ENCODE results near the gene ADAMTS7. TPM values are rescaled to one million over a fixed set of nuclear protein-coding genes. Genes with fewer than 3 reads are reported as not detected.

Gene ADAMTS7
- total and polyA plus RNA-seq, 2 of the 8 experiments (the other 6 are each of a cell fraction or from before 2014, with no cell fraction given) = 27.9 to 45.2 TPM

GRCh38 chr15:78767331-78767951 lies 43.8 kb downstream of the ADAMTS7 start:
- H2BK5ac ChIP-seq (ENCODE audit: low read depth, low read length) = no peak overlapping the region
- H2BK15ac ChIP-seq (ENCODE audit: low read length) = no peak overlapping the region
- no peak overlapping the region for H3K9ac ChIP-seq (replicated peaks in 1 of 4; ENCODE audit: extremely low read depth in 1 of 4, low read depth in 3 of 4, low read length in 3 of 4)
- ChIA-PET CTCF (ENCODE audit: partially characterized antibody) (interaction anchor here (1.0 to 2.1 kb wide), 3 partner anchors 16 to 146 kb away, joined by 3 to 6 read pairs (median 3); partner anchors contain the start of gene CHRNA3), POLR2A (ENCODE audit: partially characterized antibody) (interaction anchor here (1.0 kb wide), 1 partner anchor 259 kb away, joined by 3 read pairs; no protein-coding TSS in a partner anchor)
- no peak overlapping the region for H2AK5ac ChIP-seq (ENCODE audit: low read depth, low read length)
- H3K79me1 ChIP-seq (ENCODE audit: low read depth, low read length) = no peaks in the 10 kb centered on the region
- no peaks in the 10 kb centered on the region for H3K27me3 ChIP-seq (replicated peaks in 1 of 4; ENCODE audit: control insufficient read depth in 3 of 4, extremely low read depth in 1 of 4, insufficient read depth in 3 of 4, low read length in 3 of 4)
- no peak overlapping the region for H4K8ac ChIP-seq (ENCODE audit: extremely low read depth, insufficient read depth, low read length)
- DNase-seq (ENCODE audit: low read depth in 1 of 2, low spot score in 2 of 2) = no peak
- H4K91ac ChIP-seq (replicated peaks; ENCODE audit: insufficient read length, low read length) = no peak overlapping the region
- no peak overlapping the region for H3K56ac ChIP-seq (replicated peaks; ENCODE audit: insufficient read length, low read depth, low read length)
- no peak overlapping the region for H3K27ac ChIP-seq (ENCODE audit: low read depth, low read length)
- H3K79me2 ChIP-seq (ENCODE audit: control insufficient read depth in 1 of 2, insufficient read depth in 2 of 2, low read length in 2 of 2) = no peaks in the 10 kb centered on the region
- H3K4me1 ChIP-seq (replicated peaks in 1 of 4; ENCODE audit: control insufficient read depth in 3 of 4, insufficient read depth in 4 of 4, low read length in 3 of 4) = peaks cover 0 to 14% (median 4%) of the 10 kb centered on the region in 4 experiments; a peak in 6 of 7 replicates
- no peak overlapping the region for H3K4me2 ChIP-seq (ENCODE audit: insufficient read depth in 1 of 2, low read depth in 2 of 2, low read length in 2 of 2)
- peaks cover 0 to 4% (median 0%) of the 10 kb centered on the region in 4 experiments; a peak in 1 of 8 replicates for H3K36me3 ChIP-seq (ENCODE audit: control insufficient read depth in 2 of 4, insufficient read depth in 4 of 4, low read length in 3 of 4)
- no peak overlapping the region for H3K4me3 ChIP-seq (ENCODE audit: extremely low read depth in 1 of 4, insufficient read depth in 2 of 4, low read depth in 3 of 4, low read length in 4 of 4)
- no peak overlapping the region for H3K23ac ChIP-seq (ENCODE audit: insufficient read length)
- no peak overlapping the region for H3K4ac ChIP-seq (replicated peaks; ENCODE audit: insufficient read length, low read depth, low read length)
- peak overlapping the region; percentile 51; the same call in 1 of the 2 replicates for H3K18ac ChIP-seq (ENCODE audit: extremely low read depth, low read length)
- no peak overlapping the region for H2AFZ ChIP-seq (ENCODE audit: low read length)
- H3K14ac ChIP-seq (ENCODE audit: insufficient read length) = no peak overlapping the region
- no peak for FAIRE-seq
- H2BK120ac ChIP-seq (replicated peaks; ENCODE audit: low read depth, low read length) = no peak overlapping the region
- no peaks in the 10 kb centered on the region for H3K23me2 ChIP-seq (ENCODE audit: low read depth, low read length)
- WGBS, 2 experiments (ENCODE audit: extremely low coverage in 1 of 2, insufficient coverage in 1 of 2, insufficient read length in 1 of 2, insufficient replicate concordance in 2 of 2, low coverage in 1 of 2, low lambda C conversion rate in 2 of 2, missing lambda C conversion rate in 1 of 2) = 93% methylated on average over 7 of the region's 16 CpGs; no CpG with 5 or more reads in 1 of the 2 experiments
- no peak overlapping the region for H4K5ac ChIP-seq (ENCODE audit: insufficient read length, low read depth, low read length)
- H4K20me1 ChIP-seq (replicated peaks in 1 of 2; ENCODE audit: control insufficient read depth in 1 of 2, insufficient read depth in 2 of 2, low read length in 2 of 2) = peaks cover 0 to 2% of the 10 kb centered on the region in 2 experiments
- H2BK20ac ChIP-seq (ENCODE audit: low read length) = no peak overlapping the region
- H3K9me3 ChIP-seq (ENCODE audit: insufficient read depth in 2 of 2, low read depth in 1 of 2, low read length in 1 of 2) = no peaks in the 10 kb centered on the region
- no peak overlapping the region for H2BK12ac ChIP-seq (ENCODE audit: low read depth, low read length)
- TF ChIP-seq CTCF (IDR thresholded peaks at IDR 0.05; ENCODE audit: control extremely low read depth in 1 of 3, insufficient read depth in 1 of 3, low read depth in 1 of 3, low read length in 3 of 3) (peak; percentile 10 to 41 (median 21); a peak in 2 of 4 replicates), BACH1 (IDR thresholded peaks at IDR 0.05; ENCODE audit: low read length) (no peak)

Data from H1 (cell line).